Tibial nerve (tissue), 4 donors: ENCODE results near the gene SNAPC2.

Source experiments
- CTCF ChIP-seq, 5 experiments: fragments of 200-600 bp in 3 of 5; fragments of 450-650 bp in 2 of 5; sonication (generic) in 3 of 5; IDR thresholded peaks; one replicate each; pipeline ENCODE4 v1.5.1; 2016 to 2019; ENCODE audit warnings: antibody characterized with exemption in 5 of 5, mild to moderate bottlenecking in 3 of 5, moderate library complexity in 2 of 5
- EP300 ChIP-seq, 2 donors: sonication (generic); formaldehyde crosslinking; IDR thresholded peaks; one replicate each; pipeline ENCODE4 v1.6.1; 2017; ENCODE audit warnings: antibody characterized with exemption in 2 of 2, mild to moderate bottlenecking in 1 of 2
- POLR2A ChIP-seq, 2 donors: fragments of 450-650 bp; IDR thresholded peaks; one replicate each; pipeline ENCODE4 v1.6.1; 2017; ENCODE audit warnings: antibody characterized with exemption in 2 of 2, mild to moderate bottlenecking in 2 of 2, moderate library complexity in 2 of 2

- TF ChIP-seq CTCF (IDR thresholded peaks at IDR 0.05) (no peak), POLR2A (IDR thresholded peaks at IDR 0.05) (no peak), EP300 (IDR thresholded peaks at IDR 0.05) (no peak)
Observed at GRCh38 chr19:7885818-7886217, 34.3 kb upstream of the SNAPC2 start.
